ENCODE data around the gene VAPA. TPM values are rescaled to one million over a fixed set of nuclear protein-coding genes. Genes with fewer than 3 reads are reported as not detected.

The VAPA gene
- total and polyA plus RNA-seq, 9 of the 15 experiments (the other 6 are each of a cell fraction or from before 2014, with no cell fraction given) = 219 to 902 (median 526) TPM

- TF ChIP-seq, protein P1, sequence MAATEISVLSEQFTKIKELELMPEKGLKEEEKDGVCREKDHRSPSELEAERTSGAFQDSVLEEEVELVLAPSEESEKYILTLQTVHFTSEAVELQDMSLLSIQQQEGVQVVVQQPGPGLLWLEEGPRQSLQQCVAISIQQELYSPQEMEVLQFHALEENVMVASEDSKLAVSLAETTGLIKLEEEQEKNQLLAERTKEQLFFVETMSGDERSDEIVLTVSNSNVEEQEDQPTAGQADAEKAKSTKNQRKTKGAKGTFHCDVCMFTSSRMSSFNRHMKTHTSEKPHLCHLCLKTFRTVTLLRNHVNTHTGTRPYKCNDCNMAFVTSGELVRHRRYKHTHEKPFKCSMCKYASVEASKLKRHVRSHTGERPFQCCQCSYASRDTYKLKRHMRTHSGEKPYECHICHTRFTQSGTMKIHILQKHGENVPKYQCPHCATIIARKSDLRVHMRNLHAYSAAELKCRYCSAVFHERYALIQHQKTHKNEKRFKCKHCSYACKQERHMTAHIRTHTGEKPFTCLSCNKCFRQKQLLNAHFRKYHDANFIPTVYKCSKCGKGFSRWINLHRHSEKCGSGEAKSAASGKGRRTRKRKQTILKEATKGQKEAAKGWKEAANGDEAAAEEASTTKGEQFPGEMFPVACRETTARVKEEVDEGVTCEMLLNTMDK (IDR thresholded peaks at IDR 0.05; ENCODE audit: borderline replicate concordance, insufficient read depth, low read depth, low read length, poor library complexity, severe bottlenecking) = peak; percentile 10
- TF ChIP-seq MEF2A (IDR thresholded peaks at IDR 0.05; ENCODE audit: control insufficient read depth, low read depth, low read length) (0 out of 2 replicates have a peak, but pooled peaks have one; percentile 36), CTCF (IDR thresholded peaks at IDR 0.05 in 2 of 3, conservative IDR thresholded peaks at IDR 0.05 in 1 of 3; ENCODE audit: insufficient read depth in 2 of 3, low read depth in 1 of 3, low read length in 3 of 3) (no peak), PCBP2 (IDR thresholded peaks at IDR 0.05; ENCODE audit: low read depth, low read length, poor library complexity, severe bottlenecking) (peak; percentile 33), POLR2H (tag; IDR thresholded peaks at IDR 0.05; ENCODE audit: low read depth) (no peak), ZNF561 (CRISPR knock-in tag; conservative IDR thresholded peaks at IDR 0.05) (0 out of 2 replicates have a peak, but pooled peaks have one; percentile 24), IRF2 (CRISPR knock-in tag; IDR thresholded peaks at IDR 0.05) (no peak), TEAD1 (CRISPR knock-in tag; IDR thresholded peaks at IDR 0.05) (peak in 1 of 2 experiments; percentile 73; a peak in 2 of 4 replicates), SNRNP70 (optimal IDR thresholded peaks at IDR 0.05; ENCODE audit: low read depth, low read length) (no peak), SMC3 (conservative IDR thresholded peaks at IDR 0.05; ENCODE audit: insufficient read depth, low read depth, low read length) (0 out of 2 replicates have a peak, but pooled peaks have one; percentile 10), E2F3 (CRISPR knock-in tag; IDR thresholded peaks at IDR 0.05) (no peak; the same call in 1 of the 2 replicates), ZBTB49 (CRISPR knock-in tag; IDR thresholded peaks at IDR 0.05; ENCODE audit: borderline replicate concordance) (no peak), CEBPB (tag; IDR thresholded peaks at IDR 0.05) (peak; percentile 9; the same call in 1 of the 2 replicates), ZNF23 (CRISPR knock-in tag; IDR thresholded peaks at IDR 0.05) (peak; percentile 63; the same call in 1 of the 2 replicates), ZNF146 (CRISPR knock-in tag; IDR thresholded peaks at IDR 0.05; ENCODE audit: unreplicated experiment) (no peak), ZNF197 (CRISPR knock-in tag; IDR thresholded peaks at IDR 0.05; ENCODE audit: low read depth) (no peak)
- TF ChIP-seq, protein P2, sequence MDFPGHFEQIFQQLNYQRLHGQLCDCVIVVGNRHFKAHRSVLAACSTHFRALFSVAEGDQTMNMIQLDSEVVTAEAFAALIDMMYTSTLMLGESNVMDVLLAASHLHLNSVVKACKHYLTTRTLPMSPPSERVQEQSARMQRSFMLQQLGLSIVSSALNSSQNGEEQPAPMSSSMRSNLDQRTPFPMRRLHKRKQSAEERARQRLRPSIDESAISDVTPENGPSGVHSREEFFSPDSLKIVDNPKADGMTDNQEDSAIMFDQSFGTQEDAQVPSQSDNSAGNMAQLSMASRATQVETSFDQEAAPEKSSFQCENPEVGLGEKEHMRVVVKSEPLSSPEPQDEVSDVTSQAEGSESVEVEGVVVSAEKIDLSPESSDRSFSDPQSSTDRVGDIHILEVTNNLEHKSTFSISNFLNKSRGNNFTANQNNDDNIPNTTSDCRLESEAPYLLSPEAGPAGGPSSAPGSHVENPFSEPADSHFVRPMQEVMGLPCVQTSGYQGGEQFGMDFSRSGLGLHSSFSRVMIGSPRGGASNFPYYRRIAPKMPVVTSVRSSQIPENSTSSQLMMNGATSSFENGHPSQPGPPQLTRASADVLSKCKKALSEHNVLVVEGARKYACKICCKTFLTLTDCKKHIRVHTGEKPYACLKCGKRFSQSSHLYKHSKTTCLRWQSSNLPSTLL (IDR thresholded peaks at IDR 0.05) = no peak
These were observed 921 bp downstream of the VAPA start (continued) for GRCh38 chr18:9914584-9915290.
